DND-41 (cell line): ENCODE data around the gene PTPRD.

ENCODE experiments used
- ATAC-seq: fragments of 200-7000 bp; cut with Tn5 transposase; 3 replicates; pipeline ENCODE4 v1.9.1; 2021; ENCODE audit warnings: low read depth; ENCODE audit not compliant: insufficient read depth
- DNase-seq: peaks from one replicate; pipeline ENCODE4 v3.0.0-alpha.2; 2020
- H2AFZ ChIP-seq: 2 replicates; pipeline ENCODE4 v1.6.0; 2012; ENCODE audit warnings: low read depth, low read length
- H3K27ac ChIP-seq: 2 replicates; pipeline ENCODE4 v1.5.1; 2012; ENCODE audit warnings: low read length, inconsistent platforms
- H3K27me3 ChIP-seq: fragments of 200-600 bp; sonication (generic); 2 replicates; pipeline ENCODE4 v1.6.0; 2012; ENCODE audit warnings: low read length, mild to moderate bottlenecking, inconsistent platforms; ENCODE audit not compliant: insufficient read depth, poor library complexity
- H3K36me3 ChIP-seq: 2 replicates; pipeline ENCODE4 v1.5.1; 2012; ENCODE audit warnings: low read length, inconsistent platforms; ENCODE audit not compliant: insufficient read depth
- H3K4me1 ChIP-seq: 2 replicates; pipeline ENCODE4 v1.5.1; 2012; ENCODE audit warnings: mild to moderate bottlenecking, low read length; ENCODE audit not compliant: insufficient read depth
- H3K4me2 ChIP-seq: 2 replicates; pipeline ENCODE4 v1.6.0; 2012; ENCODE audit warnings: mild to moderate bottlenecking, moderate library complexity, low read length, inconsistent platforms; ENCODE audit not compliant: insufficient read depth
- H3K4me3 ChIP-seq, 2 experiments: fragments of 200-600 bp in 1 of 2; shearing (Covaris generic) in 1 of 2; 2 replicates each; pipeline ENCODE4 v1.5.1; 2012 to 2016; ENCODE audit warnings: inconsistent platforms in 2 of 2, low read length in 2 of 2, mild to moderate bottlenecking in 2 of 2, low read depth in 1 of 2, moderate library complexity in 1 of 2
- H3K79me2 ChIP-seq: 2 replicates; pipeline ENCODE4 v1.6.0; 2012; ENCODE audit warnings: low read length, inconsistent platforms; ENCODE audit not compliant: insufficient read depth
- H3K9ac ChIP-seq: 2 replicates; pipeline ENCODE4 v1.6.0; 2012; ENCODE audit warnings: low read depth, mild to moderate bottlenecking, inconsistent platforms, low read length, moderate library complexity
- H3K9me3 ChIP-seq: 2 replicates; pipeline ENCODE4 v1.5.1; 2012; ENCODE audit warnings: low read length, moderate library complexity, mild to moderate bottlenecking, inconsistent platforms; ENCODE audit not compliant: insufficient read depth, severe bottlenecking
- H4K20me1 ChIP-seq: 2 replicates; pipeline ENCODE4 v1.6.0; 2012; ENCODE audit warnings: low read length; ENCODE audit not compliant: insufficient read depth
- CTCF ChIP-seq: IDR thresholded peaks from 2 replicates; pipeline ENCODE4 v1.5.1; 2012; ENCODE audit warnings: borderline replicate concordance, low read length, moderate library complexity, mild to moderate bottlenecking; ENCODE audit not compliant: poor library complexity, severe bottlenecking; ENCODE audit errors: extremely low read depth
- EZH2 ChIP-seq: IDR thresholded peaks from 3 replicates; pipeline ENCODE4 v1.6.1; 2012; ENCODE audit warnings: borderline replicate concordance, low read depth, mild to moderate bottlenecking, moderate library complexity, low read length, inconsistent platforms; ENCODE audit not compliant: severe bottlenecking

The PTPRD gene

DNA sequence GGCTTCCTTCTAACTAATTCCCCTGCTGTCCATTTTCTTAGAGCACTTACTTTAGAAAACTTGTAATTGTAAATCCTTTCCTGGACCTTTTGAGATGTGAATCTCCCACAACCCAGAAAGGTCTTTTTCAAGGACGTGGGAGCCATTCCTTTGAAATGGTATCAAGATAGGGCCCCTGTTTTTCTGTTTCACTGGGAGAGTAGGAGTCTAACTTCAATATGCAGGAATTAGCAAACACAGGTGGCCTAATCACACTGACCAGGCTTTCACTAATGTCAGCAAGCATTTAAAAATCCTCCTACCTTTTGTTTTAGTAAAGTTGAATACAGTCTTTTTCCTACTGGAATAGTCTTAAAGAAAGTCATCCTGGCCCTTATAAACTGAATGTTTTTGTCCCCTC, 558.3 kb downstream of the PTPRD start:
- no peaks in the 10 kb centered on the region for H3K4me1 ChIP-seq
- no peak overlapping the region for H3K4me2 ChIP-seq
- no peak overlapping the region for H3K9ac ChIP-seq
- H3K4me3 ChIP-seq: no peak overlapping the region
- no peak for DNase-seq
- H2AFZ ChIP-seq: no peak overlapping the region
- H3K27me3 ChIP-seq: no peaks in the 10 kb centered on the region
- ATAC-seq: no peak
- no peak for TF ChIP-seq EZH2
- no peak for TF ChIP-seq CTCF
- H3K79me2 ChIP-seq: no peaks in the 10 kb centered on the region
- H3K9me3 ChIP-seq: no peaks in the 10 kb centered on the region
- no peaks in the 10 kb centered on the region for H4K20me1 ChIP-seq
- no peak overlapping the region for H3K27ac ChIP-seq
- H3K36me3 ChIP-seq: no peaks in the 10 kb centered on the region

- H3K9ac ChIP-seq: no peak overlapping the region
- H3K4me2 ChIP-seq: no peak overlapping the region
- H3K27me3 ChIP-seq: no peaks in the 10 kb centered on the region
- no peaks in the 10 kb centered on the region for H4K20me1 ChIP-seq
- H3K27ac ChIP-seq: no peak overlapping the region
- H3K4me1 ChIP-seq: no peaks in the 10 kb centered on the region
- TF ChIP-seq EZH2 (no peak), CTCF (no peak)
- no peaks in the 10 kb centered on the region for H3K36me3 ChIP-seq
- no peaks in the 10 kb centered on the region for H3K79me2 ChIP-seq
- no peak overlapping the region for H3K4me3 ChIP-seq
- H2AFZ ChIP-seq: no peak overlapping the region
- no peak for DNase-seq
- ATAC-seq: no peak
- no peaks in the 10 kb centered on the region for H3K9me3 ChIP-seq
These were observed 559.9 kb downstream of the PTPRD start for GRCh38 chr9:10052916-10053315.

GRCh38 chr9:10052181-10052580, 560.6 kb downstream of the PTPRD start:
- H2AFZ ChIP-seq: no peak overlapping the region
- TF ChIP-seq EZH2: no peak
- no peak for TF ChIP-seq CTCF
- H3K27me3 ChIP-seq: no peaks in the 10 kb centered on the region
- no peaks in the 10 kb centered on the region for H3K36me3 ChIP-seq
- no peak overlapping the region for H3K27ac ChIP-seq
- no peaks in the 10 kb centered on the region for H3K9me3 ChIP-seq
- H3K4me1 ChIP-seq: no peaks in the 10 kb centered on the region
- H3K9ac ChIP-seq: no peak overlapping the region
- no peaks in the 10 kb centered on the region for H4K20me1 ChIP-seq
- no peaks in the 10 kb centered on the region for H3K79me2 ChIP-seq
- DNase-seq (no peak), ATAC-seq (no peak)
- H3K4me2 ChIP-seq: no peak overlapping the region
- H3K4me3 ChIP-seq: no peak overlapping the region

DNA sequence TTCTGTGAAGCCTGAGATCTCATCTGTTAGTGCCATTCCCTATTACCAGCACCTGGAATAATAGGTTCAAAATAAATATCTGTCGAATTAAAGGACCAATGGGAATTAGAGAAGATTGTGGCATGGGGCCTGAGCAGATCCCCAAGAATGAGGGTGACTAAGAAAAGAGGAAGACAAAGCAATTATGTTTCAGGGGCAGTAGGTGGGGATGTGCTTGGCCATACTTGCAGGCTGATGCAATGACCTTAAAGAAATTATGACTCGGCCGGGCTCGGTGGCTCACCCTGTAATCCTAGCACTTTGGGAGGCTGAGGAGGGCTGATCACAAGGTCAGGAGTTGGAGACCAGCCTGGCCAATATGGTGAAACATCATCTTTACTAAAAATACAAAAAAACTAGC, 562.8 kb downstream of the PTPRD start:
- Histone ChIP-seq H3K36me3 (no peaks in the 10 kb centered on the region), H3K27ac (no peak overlapping the region), H3K79me2 (no peaks in the 10 kb centered on the region), H2AFZ (no peak overlapping the region), H3K9me3 (no peaks in the 10 kb centered on the region), H4K20me1 (no peaks in the 10 kb centered on the region), H3K9ac (no peak overlapping the region), H3K4me1 (no peaks in the 10 kb centered on the region), H3K4me2 (no peak overlapping the region), H3K4me3 (no peak overlapping the region), H3K27me3 (no peaks in the 10 kb centered on the region)
- TF ChIP-seq EZH2 (no peak), CTCF (no peak)
- no peak for DNase-seq
- ATAC-seq: no peak
